Loucy (cell line): ENCODE measurements around the gene SNCA.

Source experiments
- H2AFZ ChIP-seq: fragments of 200-600 bp; sonication (generic); 2 replicates; pipeline ENCODE4 v1.6.0; 2016; ENCODE audit warnings: antibody characterized with exemption, mild to moderate bottlenecking, low read length, moderate library complexity
- H3F3A ChIP-seq: fragments of 200-600 bp; 2 replicates; pipeline ENCODE4 v1.6.0; 2016; ENCODE audit warnings: antibody characterized with exemption, low read depth, mild to moderate bottlenecking
- H3K27me3 ChIP-seq: fragments of 200-600 bp; sonication (generic); 2 replicates; pipeline ENCODE4 v1.6.1; 2014; ENCODE audit warnings: low read length, mild to moderate bottlenecking; ENCODE audit not compliant: insufficient read depth, poor library complexity, severe bottlenecking
- H3K36me3 ChIP-seq: fragments of 200-600 bp; sonication (generic); 2 replicates; pipeline ENCODE4 v1.6.1; 2016; ENCODE audit warnings: low read length; ENCODE audit not compliant: insufficient read depth
- H3K4me1 ChIP-seq: fragments of 200-600 bp; sonication (generic); 2 replicates; pipeline ENCODE4 v1.5.1; 2014; ENCODE audit warnings: low read length, mild to moderate bottlenecking; ENCODE audit not compliant: insufficient read depth, poor library complexity, severe bottlenecking
- H3K4me2 ChIP-seq: fragments of 200-600 bp; sonication (generic); 2 replicates; pipeline ENCODE4 v1.6.0; 2014; ENCODE audit warnings: antibody characterized with exemption, low read length, low read depth, mild to moderate bottlenecking; ENCODE audit not compliant: poor library complexity, severe bottlenecking
- H3K4me3 ChIP-seq: fragments of 200-600 bp; sonication (generic); 2 replicates; pipeline ENCODE4 v1.5.1; 2014; ENCODE audit warnings: low read length, mild to moderate bottlenecking, mixed read lengths; ENCODE audit not compliant: poor library complexity, severe bottlenecking
- H3K79me2 ChIP-seq: fragments of 200-600 bp; sonication (generic); 2 replicates; pipeline ENCODE4 v1.6.1; 2014; ENCODE audit warnings: low read length; ENCODE audit not compliant: insufficient read depth
- H3K9ac ChIP-seq: fragments of 200-600 bp; sonication (generic); 2 replicates; pipeline ENCODE4 v1.6.0; 2014; ENCODE audit warnings: mild to moderate bottlenecking, low read depth, low read length, moderate library complexity; ENCODE audit not compliant: poor library complexity, severe bottlenecking
- H3K9me2 ChIP-seq: fragments of 200-600 bp; sonication (generic); replicated peaks from 2 replicates; pipeline ENCODE4 v1.6.1; 2016; ENCODE audit warnings: low read depth, low read length, mixed read lengths
- H3K9me3 ChIP-seq: fragments of 200-600 bp; sonication (generic); 2 replicates; pipeline ENCODE4 v1.6.1; 2014; ENCODE audit warnings: mild to moderate bottlenecking, antibody characterized with exemption, low read length, low read depth; ENCODE audit not compliant: insufficient read depth
- H4K20me1 ChIP-seq: fragments of 200-600 bp; sonication (generic); 2 replicates; pipeline ENCODE4 v1.6.0; 2014; ENCODE audit warnings: antibody characterized with exemption, low read length, mild to moderate bottlenecking; ENCODE audit not compliant: insufficient read depth, poor library complexity, severe bottlenecking
- EZH2phosphoT487 ChIP-seq: fragments of 200-600 bp; IDR thresholded peaks from 2 replicates; pipeline ENCODE4 v1.6.1; 2018; ENCODE audit warnings: antibody characterized with exemption, mild to moderate bottlenecking, moderate library complexity, borderline replicate concordance
- TF ChIP-seq, protein P1 (sequence below): fragments of 200-600 bp; sonication (generic); conservative IDR thresholded peaks from 2 replicates; pipeline ENCODE4 v1.5.1; 2014; ENCODE audit warnings: mild to moderate bottlenecking, antibody characterized with exemption, low read length

SNCA gene

GRCh38 chr4:89814362-89814761, 22.6 kb downstream of the SNCA start:
- no peaks in the 10 kb centered on the region for H3K27me3 ChIP-seq
- no peak for TF ChIP-seq EZH2phosphoT487
- TF ChIP-seq, protein P1, sequence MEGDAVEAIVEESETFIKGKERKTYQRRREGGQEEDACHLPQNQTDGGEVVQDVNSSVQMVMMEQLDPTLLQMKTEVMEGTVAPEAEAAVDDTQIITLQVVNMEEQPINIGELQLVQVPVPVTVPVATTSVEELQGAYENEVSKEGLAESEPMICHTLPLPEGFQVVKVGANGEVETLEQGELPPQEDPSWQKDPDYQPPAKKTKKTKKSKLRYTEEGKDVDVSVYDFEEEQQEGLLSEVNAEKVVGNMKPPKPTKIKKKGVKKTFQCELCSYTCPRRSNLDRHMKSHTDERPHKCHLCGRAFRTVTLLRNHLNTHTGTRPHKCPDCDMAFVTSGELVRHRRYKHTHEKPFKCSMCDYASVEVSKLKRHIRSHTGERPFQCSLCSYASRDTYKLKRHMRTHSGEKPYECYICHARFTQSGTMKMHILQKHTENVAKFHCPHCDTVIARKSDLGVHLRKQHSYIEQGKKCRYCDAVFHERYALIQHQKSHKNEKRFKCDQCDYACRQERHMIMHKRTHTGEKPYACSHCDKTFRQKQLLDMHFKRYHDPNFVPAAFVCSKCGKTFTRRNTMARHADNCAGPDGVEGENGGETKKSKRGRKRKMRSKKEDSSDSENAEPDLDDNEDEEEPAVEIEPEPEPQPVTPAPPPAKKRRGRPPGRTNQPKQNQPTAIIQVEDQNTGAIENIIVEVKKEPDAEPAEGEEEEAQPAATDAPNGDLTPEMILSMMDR: no peak
- H3K79me2 ChIP-seq: no peaks in the 10 kb centered on the region
- H4K20me1 ChIP-seq: no peaks in the 10 kb centered on the region
- H2AFZ ChIP-seq: no peak overlapping the region
- no peak overlapping the region for H3K9ac ChIP-seq
- H3K9me2 ChIP-seq: no peaks in the 10 kb centered on the region
- no peaks in the 10 kb centered on the region for H3K9me3 ChIP-seq
- no peaks in the 10 kb centered on the region for H3K4me1 ChIP-seq
- H3K4me2 ChIP-seq: no peak overlapping the region
- H3F3A ChIP-seq: no peaks in the 10 kb centered on the region
- H3K36me3 ChIP-seq: peaks cover 21% of the 10 kb centered on the region; the same call in 1 of the 2 replicates
- no peak overlapping the region for H3K4me3 ChIP-seq

DNA sequence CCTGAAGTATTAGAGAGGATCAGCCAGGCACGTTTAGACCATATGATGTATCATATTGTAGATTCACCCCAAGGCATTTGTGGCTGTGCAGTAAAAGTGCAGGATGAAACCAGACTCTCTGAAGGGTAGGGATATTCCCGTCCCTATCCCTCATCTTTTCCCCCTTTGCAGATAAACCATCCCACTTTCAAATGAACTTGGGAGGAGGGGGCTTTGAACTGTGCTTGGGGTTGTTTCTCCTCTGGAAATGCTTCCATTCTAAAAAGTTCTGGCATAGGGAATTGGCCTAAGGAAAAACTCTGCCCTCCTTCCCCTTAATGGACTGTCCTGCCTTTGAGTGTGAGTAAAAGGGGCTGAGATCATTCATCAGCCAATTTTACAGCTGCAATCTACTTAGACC, 23.8 kb downstream of the SNCA start:
- H4K20me1 ChIP-seq: no peaks in the 10 kb centered on the region
- H3K27me3 ChIP-seq: no peaks in the 10 kb centered on the region
- H2AFZ ChIP-seq: no peak overlapping the region
- no peaks in the 10 kb centered on the region for H3K79me2 ChIP-seq
- H3K9ac ChIP-seq: no peak overlapping the region
- no peak overlapping the region for H3K4me3 ChIP-seq
- H3K9me2 ChIP-seq: no peaks in the 10 kb centered on the region
- H3K4me1 ChIP-seq: no peaks in the 10 kb centered on the region
- no peaks in the 10 kb centered on the region for H3F3A ChIP-seq
- H3K36me3 ChIP-seq: peaks cover 21% of the 10 kb centered on the region; the same call in 1 of the 2 replicates
- H3K9me3 ChIP-seq: no peaks in the 10 kb centered on the region
- H3K4me2 ChIP-seq: no peak overlapping the region
- TF ChIP-seq, protein P1: no peak
- TF ChIP-seq EZH2phosphoT487: no peak

GRCh38 chr4:89807441-89808140, 29.4 kb downstream of the SNCA start:
- no peaks in the 10 kb centered on the region for H3K27me3 ChIP-seq
- H3K9me2 ChIP-seq: no peaks in the 10 kb centered on the region
- peaks cover 14% of the 10 kb centered on the region for H3K36me3 ChIP-seq

More at GRCh38 chr4:89807441-89808140, 29.4 kb downstream of the SNCA start:
- no peaks in the 10 kb centered on the region for H3K9me3 ChIP-seq
- no peak overlapping the region for H3K4me3 ChIP-seq
- H3K79me2 ChIP-seq: no peaks in the 10 kb centered on the region
- no peak overlapping the region for H3K4me2 ChIP-seq
- no peak for TF ChIP-seq EZH2phosphoT487
- TF ChIP-seq, protein P1: no peak
- H3K4me1 ChIP-seq: no peaks in the 10 kb centered on the region
- no peak overlapping the region for H2AFZ ChIP-seq
- H3K9ac ChIP-seq: no peak overlapping the region
- H4K20me1 ChIP-seq: no peaks in the 10 kb centered on the region
- no peaks in the 10 kb centered on the region for H3F3A ChIP-seq
